Measurements from ENCODE around the gene AMPD3. TPM values are rescaled to one million over a fixed set of nuclear protein-coding genes. Genes with fewer than 3 reads are reported as not detected.
"Not testable (repeated sequence)": the region's sequence is repeated elsewhere in the genome, so short reads cannot be mapped to it uniquely, and the experiment has no call there.

Gene AMPD3
- total RNA-seq, 1 donor from 2014 or later, result 3.1 TPM

DNA sequence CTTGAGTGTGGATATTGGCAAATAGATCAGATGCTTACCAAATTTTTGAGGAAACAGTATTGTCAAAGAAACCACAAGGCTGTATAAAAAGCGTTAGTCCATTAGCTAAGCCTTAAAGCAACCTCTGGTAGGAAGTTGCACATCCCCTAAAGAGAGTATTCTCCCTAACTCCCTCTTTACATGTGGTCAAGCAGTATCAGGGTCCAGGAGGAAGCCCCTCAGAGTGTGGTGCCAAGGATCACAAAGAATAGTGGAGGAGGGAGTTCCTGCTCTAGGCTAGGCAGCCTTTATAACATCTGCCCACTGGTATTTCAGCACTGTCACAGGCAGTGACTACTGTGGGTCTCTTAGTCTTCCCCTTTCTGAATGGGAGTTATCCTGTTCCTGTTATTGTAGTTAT lies 18.8 kb upstream of the AMPD3 start:
- Histone ChIP-seq H3K36me3 (ENCODE audit: control insufficient read depth in 3 of 3, insufficient read depth in 3 of 3, low read length in 3 of 3) (no peaks in the 10 kb centered on the region), H3K4me1 (ENCODE audit: control insufficient read depth in 3 of 3, insufficient read depth in 3 of 3, low read length in 3 of 3) (no peaks in the 10 kb centered on the region), H3K9ac (ENCODE audit: low read depth in 1 of 3, low read length in 3 of 3) (no peak overlapping the region), H3K4me3 (ENCODE audit: low read length in 3 of 3) (no peak overlapping the region), H3K27me3 (ENCODE audit: control insufficient read depth in 3 of 3, insufficient read depth in 3 of 3, low read length in 3 of 3) (no peaks in the 10 kb centered on the region), H3K27ac (ENCODE audit: low read depth, low read length) (no peak overlapping the region), H3K9me3 (ENCODE audit: control insufficient read depth in 3 of 3, low read length in 3 of 3) (no peaks in the 10 kb centered on the region)

DNA sequence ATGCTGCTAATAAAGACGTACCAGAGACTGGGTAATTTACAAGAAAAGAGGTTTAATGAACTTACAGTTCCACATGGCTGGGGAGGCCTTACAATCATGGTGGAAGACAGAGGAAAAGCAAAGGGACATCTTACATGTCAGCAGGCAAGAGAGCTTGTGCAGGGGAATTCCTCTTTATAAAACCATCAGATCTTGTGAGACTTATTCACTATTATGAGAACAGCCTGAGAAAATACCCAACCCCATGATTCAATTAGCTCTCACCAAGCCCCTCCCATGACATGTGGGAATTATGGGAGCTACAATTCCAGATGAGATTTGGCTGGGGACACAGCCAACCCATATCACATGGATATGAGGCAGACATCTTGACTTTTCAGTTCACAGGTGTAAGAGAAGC lies 18.4 kb upstream of the AMPD3 start:
- not testable (repeated sequence) for H3K9me3 ChIP-seq (ENCODE audit: control insufficient read depth in 3 of 3, low read length in 3 of 3); H3K4me1 ChIP-seq (ENCODE audit: control insufficient read depth in 3 of 3, insufficient read depth in 3 of 3, low read length in 3 of 3); H3K9ac ChIP-seq (ENCODE audit: low read depth in 1 of 3, low read length in 3 of 3); H3K4me3 ChIP-seq (ENCODE audit: low read length in 3 of 3); H3K27me3 ChIP-seq (ENCODE audit: control insufficient read depth in 3 of 3, insufficient read depth in 3 of 3, low read length in 3 of 3); H3K27ac ChIP-seq (ENCODE audit: low read depth, low read length); H3K36me3 ChIP-seq (ENCODE audit: control insufficient read depth in 3 of 3, insufficient read depth in 3 of 3, low read length in 3 of 3)

DNA sequence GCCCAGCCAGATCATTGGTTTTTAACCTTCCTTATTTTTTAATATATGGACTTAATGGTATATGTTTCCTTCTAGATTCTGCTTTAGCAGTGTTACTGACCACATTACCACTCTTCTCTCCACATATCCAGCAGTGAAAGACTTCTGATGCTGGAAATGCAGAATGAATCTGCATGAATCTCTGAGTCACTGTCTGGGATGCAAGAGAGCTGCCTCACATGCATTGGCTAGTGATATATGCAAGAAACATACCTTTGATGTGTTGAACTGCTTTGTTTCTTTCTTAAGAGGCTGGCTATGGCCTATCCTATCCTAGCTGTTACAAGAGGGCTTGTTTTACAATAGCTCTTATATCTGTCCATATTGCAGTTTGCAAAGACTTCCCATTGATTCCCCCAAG lies 16.6 kb upstream of the AMPD3 start:
- no peaks in the 10 kb centered on the region for H3K36me3 ChIP-seq (ENCODE audit: control insufficient read depth in 3 of 3, insufficient read depth in 3 of 3, low read length in 3 of 3)
- no peak overlapping the region for H3K4me3 ChIP-seq (ENCODE audit: low read length in 3 of 3)
- H3K27ac ChIP-seq (ENCODE audit: low read depth, low read length), result no peak overlapping the region
- H3K4me1 ChIP-seq (ENCODE audit: control insufficient read depth in 3 of 3, insufficient read depth in 3 of 3, low read length in 3 of 3), result no peaks in the 10 kb centered on the region
- H3K9me3 ChIP-seq (ENCODE audit: control insufficient read depth in 3 of 3, low read length in 3 of 3), result no peaks in the 10 kb centered on the region
- H3K27me3 ChIP-seq (ENCODE audit: control insufficient read depth in 3 of 3, insufficient read depth in 3 of 3, low read length in 3 of 3), result no peaks in the 10 kb centered on the region
- H3K9ac ChIP-seq (ENCODE audit: low read depth in 1 of 3, low read length in 3 of 3), result no peak overlapping the region

DNA sequence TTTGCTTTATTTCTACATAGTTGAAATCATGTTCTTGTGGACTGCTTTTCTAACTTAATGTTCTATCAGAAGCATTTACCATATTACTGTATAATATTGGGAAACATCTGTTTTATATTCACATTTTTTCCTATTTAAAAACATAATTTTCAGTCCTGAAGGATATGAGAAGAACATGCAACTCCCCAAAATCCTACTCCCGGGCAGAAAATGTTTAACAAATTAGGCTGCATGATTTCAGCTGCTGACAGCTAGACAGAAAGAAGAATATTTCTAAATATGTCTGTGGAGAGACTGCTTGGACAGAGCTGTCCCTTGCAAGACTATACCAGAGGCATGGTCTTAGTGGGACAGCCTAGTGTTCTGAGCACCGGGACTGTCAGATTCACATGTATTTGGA lies 15.7 kb upstream of the AMPD3 start:
- H3K27ac ChIP-seq (ENCODE audit: low read depth, low read length), result no peak overlapping the region

DNA sequence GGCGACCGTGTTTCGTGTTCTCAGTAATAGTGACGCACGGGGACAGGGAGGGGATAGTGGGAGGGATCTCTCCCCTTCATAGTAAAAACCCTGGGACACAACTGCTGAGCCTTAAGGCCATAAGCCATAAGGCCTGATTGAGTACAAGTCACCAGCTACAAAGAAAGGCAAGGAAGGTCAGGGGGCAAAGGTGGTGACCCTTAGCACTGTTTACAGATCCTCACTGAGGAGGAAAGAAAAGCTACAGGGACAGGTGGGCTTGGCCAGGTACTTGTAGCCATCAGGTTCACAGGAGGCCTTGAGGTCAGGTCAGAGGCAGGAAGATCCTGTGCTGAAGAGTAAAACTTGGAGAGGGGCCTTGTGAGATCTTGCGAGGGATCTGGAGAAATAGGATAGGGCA lies 15.1 kb upstream of the AMPD3 start:
- Histone ChIP-seq H3K9me3 (ENCODE audit: control insufficient read depth in 3 of 3, low read length in 3 of 3) (no peaks in the 10 kb centered on the region), H3K27me3 (ENCODE audit: control insufficient read depth in 3 of 3, insufficient read depth in 3 of 3, low read length in 3 of 3) (no peaks in the 10 kb centered on the region), H3K4me3 (ENCODE audit: low read length in 3 of 3) (no peak overlapping the region), H3K9ac (ENCODE audit: low read depth in 1 of 3, low read length in 3 of 3) (no peak overlapping the region), H3K27ac (ENCODE audit: low read depth, low read length) (no peak overlapping the region), H3K4me1 (ENCODE audit: control insufficient read depth in 3 of 3, insufficient read depth in 3 of 3, low read length in 3 of 3) (no peaks in the 10 kb centered on the region), H3K36me3 (ENCODE audit: control insufficient read depth in 3 of 3, insufficient read depth in 3 of 3, low read length in 3 of 3) (no peaks in the 10 kb centered on the region)

More for the DNA sequence above, 15.7 kb upstream of the AMPD3 start:
- H3K4me1 ChIP-seq (ENCODE audit: control insufficient read depth in 3 of 3, insufficient read depth in 3 of 3, low read length in 3 of 3), result no peaks in the 10 kb centered on the region
- H3K9ac ChIP-seq (ENCODE audit: low read depth in 1 of 3, low read length in 3 of 3), result no peak overlapping the region
- H3K4me3 ChIP-seq (ENCODE audit: low read length in 3 of 3), result no peak overlapping the region
- no peaks in the 10 kb centered on the region for H3K36me3 ChIP-seq (ENCODE audit: control insufficient read depth in 3 of 3, insufficient read depth in 3 of 3, low read length in 3 of 3)
- no peaks in the 10 kb centered on the region for H3K27me3 ChIP-seq (ENCODE audit: control insufficient read depth in 3 of 3, insufficient read depth in 3 of 3, low read length in 3 of 3)
- no peaks in the 10 kb centered on the region for H3K9me3 ChIP-seq (ENCODE audit: control insufficient read depth in 3 of 3, low read length in 3 of 3)

DNA sequence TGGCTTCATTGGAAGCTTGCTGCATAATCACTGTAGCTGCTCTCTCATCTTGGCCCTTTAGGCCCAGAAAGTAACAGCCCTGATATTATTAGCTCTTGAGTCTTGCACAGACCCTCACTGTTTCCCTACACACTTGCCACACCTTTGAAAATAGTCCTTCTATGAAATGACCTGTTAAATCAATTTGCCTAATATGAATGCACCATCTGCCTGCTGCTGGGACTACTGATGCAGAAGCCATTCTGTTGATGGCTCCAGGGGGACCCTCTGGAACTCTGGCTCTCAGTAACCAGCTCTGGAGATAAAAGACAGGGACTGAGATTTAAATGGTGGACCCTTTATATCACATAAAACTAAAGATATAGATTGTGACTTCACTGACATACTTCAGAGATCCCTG lies 14.7 kb upstream of the AMPD3 start:
- Histone ChIP-seq H3K4me3 (ENCODE audit: low read length in 3 of 3) (no peak overlapping the region), H3K9ac (ENCODE audit: low read depth in 1 of 3, low read length in 3 of 3) (no peak overlapping the region), H3K36me3 (ENCODE audit: control insufficient read depth in 3 of 3, insufficient read depth in 3 of 3, low read length in 3 of 3) (no peaks in the 10 kb centered on the region), H3K27ac (ENCODE audit: low read depth, low read length) (no peak overlapping the region), H3K9me3 (ENCODE audit: control insufficient read depth in 3 of 3, low read length in 3 of 3) (no peaks in the 10 kb centered on the region), H3K4me1 (ENCODE audit: control insufficient read depth in 3 of 3, insufficient read depth in 3 of 3, low read length in 3 of 3) (no peaks in the 10 kb centered on the region), H3K27me3 (ENCODE audit: control insufficient read depth in 3 of 3, insufficient read depth in 3 of 3, low read length in 3 of 3) (no peaks in the 10 kb centered on the region)

DNA sequence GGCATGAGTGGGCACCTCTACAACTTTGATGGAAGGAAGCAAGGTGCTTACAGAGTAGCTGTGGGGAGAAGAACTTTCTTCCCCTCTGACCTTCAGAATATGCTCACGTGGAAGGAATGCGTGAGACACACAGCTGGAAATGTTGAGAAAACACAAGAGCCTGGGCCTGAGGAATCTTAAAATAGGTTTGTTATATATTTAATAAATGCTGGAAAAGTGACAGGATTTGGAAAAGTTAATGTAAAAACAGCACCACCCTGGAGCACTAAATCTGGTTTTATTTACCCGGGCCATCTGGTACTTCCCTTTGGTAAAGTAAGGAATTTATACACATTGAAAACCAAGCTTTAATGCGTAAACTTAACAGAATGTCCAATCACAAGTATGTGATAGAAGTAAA lies 14.0 kb upstream of the AMPD3 start:
- Histone ChIP-seq H3K27ac (ENCODE audit: low read depth, low read length) (no peak overlapping the region), H3K4me3 (ENCODE audit: low read length in 3 of 3) (no peak overlapping the region), H3K9me3 (ENCODE audit: control insufficient read depth in 3 of 3, low read length in 3 of 3) (no peaks in the 10 kb centered on the region), H3K9ac (ENCODE audit: low read depth in 1 of 3, low read length in 3 of 3) (no peak overlapping the region), H3K27me3 (ENCODE audit: control insufficient read depth in 3 of 3, insufficient read depth in 3 of 3, low read length in 3 of 3) (no peaks in the 10 kb centered on the region), H3K36me3 (ENCODE audit: control insufficient read depth in 3 of 3, insufficient read depth in 3 of 3, low read length in 3 of 3) (no peaks in the 10 kb centered on the region), H3K4me1 (ENCODE audit: control insufficient read depth in 3 of 3, insufficient read depth in 3 of 3, low read length in 3 of 3) (no peaks in the 10 kb centered on the region)

DNA sequence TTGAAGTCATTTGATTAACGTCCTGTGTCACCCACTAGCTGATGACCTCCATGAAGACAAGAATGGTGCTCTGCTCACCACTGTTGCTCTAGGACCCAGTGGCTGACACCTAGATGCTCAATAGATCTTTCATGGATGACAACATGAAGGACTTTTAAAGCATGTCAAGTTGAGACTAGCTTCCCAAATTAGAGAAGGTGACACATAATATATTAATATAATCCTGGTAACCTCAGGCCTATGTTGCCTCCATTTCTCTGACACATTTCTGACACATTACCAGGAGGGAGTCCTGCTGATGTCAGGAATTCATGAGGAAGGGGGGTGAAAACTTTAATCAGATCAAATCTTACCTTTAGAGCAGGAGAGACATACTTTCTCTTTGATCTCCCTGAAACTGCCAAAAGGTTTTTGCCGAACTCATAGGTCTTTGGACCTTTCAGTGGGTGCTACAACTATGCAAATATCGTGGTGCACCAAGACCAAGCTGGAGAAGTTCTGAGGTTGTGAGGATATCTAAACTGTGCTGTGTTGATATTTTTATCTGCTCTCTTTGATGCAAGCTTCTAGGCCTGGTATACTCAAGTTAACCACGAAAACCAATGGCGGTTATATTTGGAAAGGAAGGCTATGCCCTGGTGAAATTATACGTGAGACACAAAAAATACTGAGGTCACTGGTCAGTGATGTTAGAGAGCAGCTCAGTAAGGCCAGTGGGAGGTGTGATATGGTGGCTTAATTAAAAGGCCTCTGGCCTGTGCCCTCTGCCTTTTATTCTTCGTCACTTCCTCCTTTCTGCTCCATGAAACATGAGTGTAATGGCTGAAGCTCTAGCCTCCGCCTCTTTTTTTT lies 13.2 kb upstream of the AMPD3 start:
- no peaks in the 10 kb centered on the region for H3K9me3 ChIP-seq (ENCODE audit: control insufficient read depth in 3 of 3, low read length in 3 of 3)
- H3K4me3 ChIP-seq (ENCODE audit: low read length in 3 of 3), result no peak overlapping the region
- no peaks in the 10 kb centered on the region for H3K27me3 ChIP-seq (ENCODE audit: control insufficient read depth in 3 of 3, insufficient read depth in 3 of 3, low read length in 3 of 3)
- H3K4me1 ChIP-seq (ENCODE audit: control insufficient read depth in 3 of 3, insufficient read depth in 3 of 3, low read length in 3 of 3), result no peaks in the 10 kb centered on the region
- no peak overlapping the region for H3K27ac ChIP-seq (ENCODE audit: low read depth, low read length)
- no peaks in the 10 kb centered on the region for H3K36me3 ChIP-seq (ENCODE audit: control insufficient read depth in 3 of 3, insufficient read depth in 3 of 3, low read length in 3 of 3)
- H3K9ac ChIP-seq (ENCODE audit: low read depth in 1 of 3, low read length in 3 of 3), result no peak overlapping the region

DNA sequence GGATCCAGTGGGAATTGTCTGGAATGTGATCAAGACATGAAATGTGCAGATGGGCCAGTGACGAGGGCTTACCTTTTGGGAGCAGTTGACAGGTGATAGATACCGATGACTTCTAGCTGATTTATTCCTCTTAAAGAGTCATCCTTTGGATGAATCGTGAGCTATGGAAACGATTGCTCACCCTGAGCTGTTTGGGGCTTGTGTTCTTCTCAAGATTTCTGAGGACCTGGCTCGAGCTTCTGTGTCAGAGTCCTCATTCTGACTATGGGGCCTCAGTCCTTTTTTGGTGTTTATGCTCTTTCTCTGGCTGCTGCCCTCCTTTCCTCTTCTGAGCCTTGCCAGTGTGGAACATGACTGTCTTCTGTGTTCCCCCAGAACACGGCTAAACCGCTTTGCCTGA lies 11.9 kb upstream of the AMPD3 start:
- H3K9ac ChIP-seq (ENCODE audit: low read depth in 1 of 3, low read length in 3 of 3), result no peak overlapping the region
- no peaks in the 10 kb centered on the region for H3K9me3 ChIP-seq (ENCODE audit: control insufficient read depth in 3 of 3, low read length in 3 of 3)
- H3K36me3 ChIP-seq (ENCODE audit: control insufficient read depth in 3 of 3, insufficient read depth in 3 of 3, low read length in 3 of 3), result no peaks in the 10 kb centered on the region
- H3K27ac ChIP-seq (ENCODE audit: low read depth, low read length), result no peak overlapping the region
- H3K4me1 ChIP-seq (ENCODE audit: control insufficient read depth in 3 of 3, insufficient read depth in 3 of 3, low read length in 3 of 3), result no peaks in the 10 kb centered on the region
- no peak overlapping the region for H3K4me3 ChIP-seq (ENCODE audit: low read length in 3 of 3)
- no peaks in the 10 kb centered on the region for H3K27me3 ChIP-seq (ENCODE audit: control insufficient read depth in 3 of 3, insufficient read depth in 3 of 3, low read length in 3 of 3)

DNA sequence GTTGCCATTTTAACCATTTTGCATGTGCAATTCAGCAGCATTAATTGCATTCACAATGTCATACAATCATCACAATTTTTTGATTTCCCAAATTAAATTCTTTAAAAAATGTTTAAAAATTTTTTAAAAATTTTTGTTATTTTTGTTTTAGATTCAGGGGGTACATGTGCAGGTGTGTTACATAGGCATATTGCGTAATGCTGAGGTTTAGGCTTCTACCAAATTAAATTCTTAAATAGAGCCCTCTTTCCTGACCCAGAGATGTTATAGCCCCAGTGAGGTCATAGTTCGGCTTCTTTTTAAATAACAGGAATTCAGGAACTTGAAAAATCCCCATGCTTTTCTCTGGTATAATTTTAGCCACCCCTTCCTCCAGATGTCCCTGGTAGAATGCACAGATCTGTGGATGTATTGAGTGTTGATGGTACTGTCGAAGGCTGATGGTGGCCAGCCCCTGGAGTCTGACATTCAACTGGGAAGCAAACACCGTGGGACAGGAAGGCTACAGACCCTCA lies 11.3 kb upstream of the AMPD3 start:
- Histone ChIP-seq H3K9me3 (ENCODE audit: control insufficient read depth in 3 of 3, low read length in 3 of 3) (no peaks in the 10 kb centered on the region), H3K9ac (ENCODE audit: low read depth in 1 of 3, low read length in 3 of 3) (no peak overlapping the region), H3K36me3 (ENCODE audit: control insufficient read depth in 3 of 3, insufficient read depth in 3 of 3, low read length in 3 of 3) (no peaks in the 10 kb centered on the region), H3K4me3 (ENCODE audit: low read length in 3 of 3) (no peak overlapping the region), H3K27me3 (ENCODE audit: control insufficient read depth in 3 of 3, insufficient read depth in 3 of 3, low read length in 3 of 3) (no peaks in the 10 kb centered on the region), H3K4me1 (ENCODE audit: control insufficient read depth in 3 of 3, insufficient read depth in 3 of 3, low read length in 3 of 3) (no peaks in the 10 kb centered on the region), H3K27ac (ENCODE audit: low read depth, low read length) (no peak overlapping the region)
